GM12878 (cell line): ENCODE measurements around the gene SEC24D. TPM values are rescaled to one million over a fixed set of nuclear protein-coding genes. Genes with fewer than 3 reads are reported as not detected.
A peak's percentile ranks its signal among the peaks of the same experiment; 100 is the strongest.

Experiments used
- ATAC-seq: fragments of 200-7000 bp; cut with Tn5 transposase; 3 replicates; pipeline ENCODE4 v1.9.1; 2020; ENCODE audit warnings: mild to moderate bottlenecking, moderate library complexity
- BruUV-seq: library from RNA; stranded (reverse); fragments of 400-500 nt; replicated peaks from 2 replicates; lab custom pipeline; 2021; lab: Mats Ljungman, UMichigan
- CTCF ChIA-PET: fragments of 300-600 bp; sonication (Branson Sonifier 250); formaldehyde crosslinking; extraction: SDS; loops from one replicate; lab custom pipeline; 2021; ENCODE audit warnings: inconsistent platforms; lab: Yijun Ruan, JAX
- POLR2A ChIA-PET: fragments of 350-600 bp; formaldehyde crosslinking; extraction: SDS; loops from one replicate; lab custom pipeline; 2021; ENCODE audit warnings: inconsistent platforms; lab: Charles Lee
- RAD21 ChIA-PET: fragments of 300-600 bp; sonication (Branson Sonifier 250); formaldehyde crosslinking; loops from one replicate; lab custom pipeline; 2023; ENCODE audit warnings: antibody characterized with exemption; ENCODE audit not compliant: unreplicated experiment; lab: Charles Lee
- SMC1A ChIA-PET: fragments of 300-600 bp; sonication (Branson Sonifier 250); formaldehyde crosslinking; loops from one replicate; lab custom pipeline; 2023; ENCODE audit not compliant: unreplicated experiment, uncharacterized antibody; lab: Charles Lee
- DNase-seq: peaks from one replicate; pipeline ENCODE4 v3.0.0-alpha.2; 2011; ENCODE audit warnings: low read depth, low spot score
- FAIRE-seq: peaks from 3 replicates; lab custom pipeline; 2011; peaks lifted over from hg19 to GRCh38; lab: Jason Lieb, UNC
- H2AFZ ChIP-seq: 2 replicates; pipeline ENCODE4 v1.6.0; 2011; ENCODE audit warnings: low read depth, low read length, control low read depth; ENCODE audit not compliant: control insufficient read depth
- H3K27ac ChIP-seq: 2 replicates; pipeline ENCODE4 v1.5.1; 2011; ENCODE audit warnings: control low read depth; ENCODE audit not compliant: control insufficient read depth, insufficient read depth
- H3K27me3 ChIP-seq, 2 experiments: replicated peaks in 1 of 2; 2 replicates each; pipeline versions ENCODE4 v1.6.0 to v1.6.1; 2011; ENCODE audit warnings: low read length in 1 of 2; ENCODE audit not compliant: control insufficient read depth in 2 of 2, insufficient read depth in 2 of 2
- H3K36me3 ChIP-seq, 2 experiments: 2 replicates each; pipeline ENCODE4 v1.5.1; 2011; ENCODE audit warnings: low read length in 1 of 2; ENCODE audit not compliant: control insufficient read depth in 2 of 2, insufficient read depth in 2 of 2
- H3K4me1 ChIP-seq: 2 replicates; pipeline ENCODE4 v1.6.1; 2011; ENCODE audit warnings: mild to moderate bottlenecking, low read length, moderate library complexity, mixed read lengths; ENCODE audit not compliant: control insufficient read depth, insufficient read depth
- H3K4me2 ChIP-seq: 2 replicates; pipeline ENCODE4 v1.6.0; 2011; ENCODE audit warnings: control low read depth; ENCODE audit not compliant: control insufficient read depth, insufficient read depth
- H3K4me3 ChIP-seq: fragments of 200-600 bp; sonication (generic); 2 replicates; pipeline ENCODE4 v1.5.1; 2016
- H3K79me2 ChIP-seq: 2 replicates; pipeline ENCODE4 v1.6.0; 2011; ENCODE audit warnings: low read length; ENCODE audit not compliant: control insufficient read depth, insufficient read depth
- H3K9ac ChIP-seq: 2 replicates; pipeline ENCODE4 v1.8.0; 2011; ENCODE audit warnings: low read length, control low read depth, mixed read lengths; ENCODE audit not compliant: control insufficient read depth, insufficient read depth
- H3K9me3 ChIP-seq: replicated peaks from 3 replicates; pipeline ENCODE4 v1.5.1; 2011; ENCODE audit warnings: mild to moderate bottlenecking, low read length; ENCODE audit not compliant: control insufficient read depth, insufficient read depth
- H4K20me1 ChIP-seq: 2 replicates; pipeline ENCODE4 v1.6.0; 2011; ENCODE audit not compliant: control insufficient read depth, insufficient read depth
- ASH2L ChIP-seq: fragments of 300-600, 200-600 bp; sonication (generic); IDR thresholded peaks from 2 replicates; pipeline ENCODE4 v1.6.1; 2017; ENCODE audit warnings: low read depth, mild to moderate bottlenecking, borderline replicate concordance
- ATF7 ChIP-seq: fragments of 450-650 bp; IDR thresholded peaks from 2 replicates; pipeline ENCODE4 v1.6.1; 2016; ENCODE audit warnings: low read depth, mild to moderate bottlenecking
- BHLHE40 ChIP-seq, 2 experiments: fragments of 450-650 bp in 1 of 2; IDR thresholded peaks; 2 replicates each; pipeline ENCODE4 v1.6.1; 2011 to 2017; ENCODE audit warnings: low read depth in 2 of 2, borderline replicate concordance in 1 of 2, improper control_type of control experiment in 1 of 2, low read length in 1 of 2, mild to moderate bottlenecking in 1 of 2
- CBFB ChIP-seq: IDR thresholded peaks from 2 replicates; pipeline ENCODE4 v1.6.1; 2016; ENCODE audit warnings: antibody characterized with exemption, low read depth
- CBX3 ChIP-seq: fragments of 200-600 bp; sonication (generic); IDR thresholded peaks from 2 replicates; pipeline ENCODE4 v1.6.1; 2016; ENCODE audit warnings: low read depth, borderline replicate concordance
- CREB1 ChIP-seq: IDR thresholded peaks from 2 replicates; pipeline ENCODE4 v1.6.1; 2012; ENCODE audit warnings: low read depth, mild to moderate bottlenecking, inconsistent platforms
- CREM ChIP-seq: IDR thresholded peaks from 2 replicates; pipeline ENCODE4 v1.6.1; 2014; ENCODE audit warnings: antibody characterized with exemption, low read depth
- EED ChIP-seq: sonication (generic); IDR thresholded peaks from 2 replicates; pipeline ENCODE4 v1.6.1; 2016; ENCODE audit warnings: antibody characterized with exemption, low read depth
- JUNB ChIP-seq: IDR thresholded peaks from 2 replicates; pipeline ENCODE4 v1.6.1; 2016; ENCODE audit warnings: antibody characterized with exemption, mild to moderate bottlenecking
- MYB ChIP-seq: fragments of 150-350 bp; IDR thresholded peaks from 2 replicates; pipeline ENCODE4 v1.6.1; 2014; ENCODE audit warnings: mild to moderate bottlenecking, low read depth, low read length, borderline replicate concordance
- MYC ChIP-seq: IDR thresholded peaks from 2 replicates; pipeline ENCODE4 v1.6.1; 2011; ENCODE audit warnings: mild to moderate bottlenecking, low read length, moderate library complexity, inconsistent platforms; ENCODE audit not compliant: insufficient read depth, insufficient replicate concordance, insufficient read length, severe bottlenecking
- NBN ChIP-seq: fragments of 450-650 bp; IDR thresholded peaks from 2 replicates; pipeline ENCODE4 v1.6.1; 2016
- NR2C1 ChIP-seq: fragments of 450-650 bp; IDR thresholded peaks from 2 replicates; pipeline ENCODE4 v1.6.1; 2017; ENCODE audit warnings: antibody characterized with exemption, mild to moderate bottlenecking, moderate library complexity
- SRF ChIP-seq, 2 experiments: IDR thresholded peaks; 2 replicates each; pipeline ENCODE4 v1.6.1; 2011; ENCODE audit warnings: low read depth in 2 of 2, low read length in 2 of 2, mild to moderate bottlenecking in 1 of 2, moderate library complexity in 1 of 2
- TBL1XR1 ChIP-seq: IDR thresholded peaks from 2 replicates; pipeline ENCODE4 v1.6.1; 2012; ENCODE audit warnings: low read depth, low read length, improper control_type of control experiment
- TCF12 ChIP-seq: IDR thresholded peaks from 2 replicates; pipeline ENCODE4 v1.6.1; 2011; ENCODE audit warnings: low read depth, mild to moderate bottlenecking, low read length
- WRNIP1 ChIP-seq: IDR thresholded peaks from 2 replicates; pipeline ENCODE4 v1.6.1; 2011; ENCODE audit warnings: low read depth, low read length, improper control_type of control experiment, borderline replicate concordance
- ZNF24 ChIP-seq: fragments of 450-650 bp; IDR thresholded peaks from 2 replicates; pipeline ENCODE4 v1.6.1; 2017; ENCODE audit warnings: antibody characterized with exemption, mild to moderate bottlenecking
- WGBS: methylation state at CpG from one replicate; pipeline ENCODE4 v1.1.6; 2016; ENCODE audit warnings: low lambda C conversion rate; ENCODE audit not compliant: insufficient replicate concordance, insufficient coverage; ENCODE audit errors: missing lambda C conversion rate; 5-methylcytosine and 5-hydroxymethylcytosine counted together
- in situ Hi-C: fragments of 300-500 bp; cut with MboI; formaldehyde crosslinking; loops from 9 replicates; pipeline ENCODE4 v1.14.3; 2018; ENCODE audit warnings: mixed read lengths
- intact Hi-C: fragments of 100-400 bp; cut with micrococcal nuclease; formaldehyde crosslinking; loops from one replicate; pipeline ENCODE4 v1.14.2; 2022; ENCODE audit not compliant: unreplicated experiment
- polyA plus RNA-seq, 11 experiments: library from polyadenylated mRNA; depleted of rRNA in 4 of 11; unstranded in 6 of 11; stranded (reverse) in 5 of 11; fragments of >200 nt; fragmentation: Nextera tagmentation in 4 of 11; fragmentation: Illumina TruSeq in 1 of 11; extraction: Ambion mirVana in 4 of 11; extraction: Trizol in 1 of 11; gene quantifications; 1 replicate in 1 of 11; 2 replicates in 10 of 11; pipeline versions ENCODE4 v1.2.1 to v1.2.3, GENCODE V29; 2011 to 2016; ENCODE audit warnings: inconsistent platforms in 2 of 11, missing spikeins in 2 of 11, low read depth in 1 of 11
- total RNA-seq, 4 experiments: library from RNA; depleted of rRNA in 3 of 4; stranded (reverse); fragments of >200 nt in 3 of 4; fragmentation: Illumina TruSeq in 1 of 4; extraction: Trizol in 1 of 4; gene quantifications; 2 replicates each; pipeline versions ENCODE4 v1.2.1 to v1.2.3, GENCODE V29; 2013 to 2021
- TF ChIP-seq, protein P1 (sequence below): fragments of 450-650 bp; conservative IDR thresholded peaks from 2 replicates; pipeline ENCODE4 v1.6.1; 2017; ENCODE audit warnings: mild to moderate bottlenecking, moderate library complexity

SEC24D gene
- total and polyA plus RNA-seq, 10 of the 15 experiments (the other 5 are each of a cell fraction or from before 2014, with no cell fraction given), result 12.8 to 61.9 (median 25.6) TPM

DNA sequence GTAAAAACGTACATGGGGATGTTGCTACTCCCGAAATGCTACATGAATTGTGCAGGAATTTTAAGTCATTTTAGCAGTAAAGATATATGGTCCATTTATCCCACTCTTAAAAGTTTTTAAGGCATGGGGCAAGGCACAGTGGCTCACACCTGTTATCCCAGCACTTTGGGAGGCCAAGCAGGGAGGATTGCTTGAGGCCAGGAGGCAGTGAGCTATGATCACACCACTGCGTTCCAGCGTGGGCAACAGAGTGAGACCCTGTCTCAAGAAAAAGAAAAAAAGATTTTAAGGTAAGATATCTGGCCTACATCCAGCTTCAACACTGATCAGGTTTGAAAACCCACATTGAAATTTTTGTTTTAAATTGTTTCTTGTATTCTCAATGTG lies 1.2 kb upstream of the SEC24D start (continued):
- TF ChIP-seq WRNIP1 (no peak), SRF (IDR thresholded peaks at IDR 0.05; ENCODE audit: low read depth in 2 of 2, low read length in 2 of 2) (no peak)

DNA sequence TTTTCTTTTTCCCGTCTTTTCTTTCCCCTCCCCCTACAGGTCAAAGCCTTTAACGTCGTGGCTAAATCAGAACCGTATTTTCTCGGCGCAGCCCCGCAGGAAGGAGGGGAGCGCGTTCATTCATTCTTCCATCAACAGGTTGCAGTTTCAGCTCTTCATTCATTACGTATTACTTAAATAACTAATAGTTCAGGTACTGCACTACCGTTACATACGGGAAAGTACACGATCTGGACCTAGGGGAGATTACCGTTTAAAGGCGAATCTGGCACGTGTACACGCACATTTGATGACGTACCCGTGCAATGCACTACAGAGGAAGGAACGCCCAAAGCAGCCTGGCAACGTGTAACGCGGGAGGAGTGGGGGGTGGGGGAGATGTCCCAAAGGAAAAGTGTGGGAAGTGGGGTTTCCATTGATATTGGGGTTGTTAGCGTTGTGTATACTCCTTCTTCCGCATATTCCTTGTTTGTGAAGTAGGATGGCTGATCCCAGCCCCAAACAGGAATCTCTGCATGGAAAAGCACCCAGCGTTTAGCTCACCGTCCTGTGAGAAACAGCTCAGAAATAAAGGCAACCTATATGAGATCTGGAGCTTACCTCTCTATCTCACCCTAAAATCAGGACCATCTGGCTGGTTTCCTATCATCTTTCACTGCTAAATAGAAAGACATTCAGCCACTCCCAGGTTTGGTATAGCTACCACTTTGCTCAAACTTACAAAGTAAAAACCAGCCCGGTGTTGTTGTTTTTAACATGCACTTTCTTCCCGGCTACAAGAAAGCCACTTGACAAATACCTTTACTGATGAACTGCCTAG lies 585 bp upstream of the SEC24D start:
- RAD21 ChIA-PET, result interaction anchor here (1.0 to 2.1 kb wide), 2 partner anchors 14 to 28 kb away, joined by 3 to 6 read pairs; no protein-coding TSS in a partner anchor
- Histone ChIP-seq H3K27me3 (no peaks in the 10 kb centered on the region), H3K9me3 (no peaks in the 10 kb centered on the region), H3K79me2 (peaks cover 38% of the 10 kb centered on the region), H3K4me1 (peaks cover 8% of the 10 kb centered on the region), H3K9ac (peak overlapping the region; percentile 95), H4K20me1 (no peaks in the 10 kb centered on the region), H3K4me3 (peak overlapping the region; percentile 77), H2AFZ (peak overlapping the region; percentile 94), H3K36me3 (peaks cover 2 to 5% of the 10 kb centered on the region in 2 experiments; a peak in 3 of 4 replicates), H3K27ac (peak overlapping the region; percentile 70), H3K4me2 (peak overlapping the region; percentile 60)
- FAIRE-seq (no peak), DNase-seq (no peak), ATAC-seq (peak; percentile 46)
- in situ Hi-C loops, result no loop called here
- 2% methylated on average over 29 of the region's 29 CpGs for WGBS
- CTCF ChIA-PET, result interaction anchor here (0.9 to 3.0 kb wide), 6 partner anchors 11 to 65 kb away, joined by 3 to 13 read pairs (median 4); no protein-coding TSS in a partner anchor
- intact Hi-C loops, result loop anchor here (2.0 kb wide), 1 partner anchor 558 kb away; no protein-coding TSS in a partner anchor
- SMC1A ChIA-PET, result interaction anchor here (1.1 to 2.5 kb wide), 4 partner anchors 10 to 28 kb away, joined by 3 to 9 read pairs (median 7); no protein-coding TSS in a partner anchor
- POLR2A ChIA-PET, result interaction anchor here (0.5 to 1.0 kb wide), 4 partner anchors 9 to 152 kb away, joined by 3 to 5 read pairs (median 3); partner anchors contain the start of gene METTL14
- no TSS peak for BruUV-seq
- no peak for TF ChIP-seq TCF12
- peak; percentile 85 for TF ChIP-seq CREM
- TF ChIP-seq JUNB, result 0 out of 2 replicates have a peak, but pooled peaks have one; percentile 13
- no peak for TF ChIP-seq MYB
- TF ChIP-seq EED, result 0 out of 2 replicates have a peak, but pooled peaks have one; percentile 16
- TF ChIP-seq ZNF24, result peak; percentile 47; the same call in 1 of the 2 replicates
- no peak for TF ChIP-seq NR2C1
- 0 out of 2 replicates have a peak, but pooled peaks have one; percentile 50 for TF ChIP-seq ASH2L
- peak; percentile 39 for TF ChIP-seq MYC
- peak; percentile 89 to 91 for TF ChIP-seq BHLHE40 (IDR thresholded peaks at IDR 0.05; ENCODE audit: borderline replicate concordance in 1 of 2, low read depth in 2 of 2, low read length in 1 of 2)
- no peak for TF ChIP-seq CBFB
- TF ChIP-seq TBL1XR1, result peak; percentile 47; the same call in 1 of the 2 replicates
- TF ChIP-seq CBX3, result no peak
- peak; percentile 91 for TF ChIP-seq CREB1
- 0 out of 2 replicates have a peak, but pooled peaks have one; percentile 17 for TF ChIP-seq NBN
- TF ChIP-seq, protein P1, sequence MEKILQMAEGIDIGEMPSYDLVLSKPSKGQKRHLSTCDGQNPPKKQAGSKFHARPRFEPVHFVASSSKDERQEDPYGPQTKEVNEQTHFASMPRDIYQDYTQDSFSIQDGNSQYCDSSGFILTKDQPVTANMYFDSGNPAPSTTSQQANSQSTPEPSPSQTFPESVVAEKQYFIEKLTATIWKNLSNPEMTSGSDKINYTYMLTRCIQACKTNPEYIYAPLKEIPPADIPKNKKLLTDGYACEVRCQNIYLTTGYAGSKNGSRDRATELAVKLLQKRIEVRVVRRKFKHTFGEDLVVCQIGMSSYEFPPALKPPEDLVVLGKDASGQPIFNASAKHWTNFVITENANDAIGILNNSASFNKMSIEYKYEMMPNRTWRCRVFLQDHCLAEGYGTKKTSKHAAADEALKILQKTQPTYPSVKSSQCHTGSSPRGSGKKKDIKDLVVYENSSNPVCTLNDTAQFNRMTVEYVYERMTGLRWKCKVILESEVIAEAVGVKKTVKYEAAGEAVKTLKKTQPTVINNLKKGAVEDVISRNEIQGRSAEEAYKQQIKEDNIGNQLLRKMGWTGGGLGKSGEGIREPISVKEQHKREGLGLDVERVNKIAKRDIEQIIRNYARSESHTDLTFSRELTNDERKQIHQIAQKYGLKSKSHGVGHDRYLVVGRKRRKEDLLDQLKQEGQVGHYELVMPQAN, result peak; percentile 10; the same call in 1 of the 2 replicates
- TF ChIP-seq ATF7, result peak; percentile 58
